Nephron (organoid): Measurements from ENCODE around the gene APPL1.

Experiments used
- H3K27ac Mint-ChIP-seq, 3 experiments: 2 replicates each; pipeline ENCODE4 v1.8.0; 2020; ENCODE audit warnings: mixed read lengths in 3 of 3, mild to moderate bottlenecking in 2 of 3, moderate library complexity in 1 of 3
- H3K27me3 Mint-ChIP-seq: 2 replicates; pipeline ENCODE4 v1.8.0; 2021; ENCODE audit warnings: low read depth, mild to moderate bottlenecking, moderate library complexity, mixed read lengths
- H3K36me3 Mint-ChIP-seq: 2 replicates; pipeline ENCODE4 v1.8.0; 2020; ENCODE audit warnings: low read depth, mixed read lengths
- H3K4me1 Mint-ChIP-seq: 2 replicates; pipeline ENCODE4 v1.8.0; 2020; ENCODE audit warnings: mixed read lengths
- H3K4me3 Mint-ChIP-seq, 3 experiments: 2 replicates each; pipeline ENCODE4 v1.8.0; 2020; ENCODE audit warnings: mild to moderate bottlenecking in 3 of 3, mixed read lengths in 3 of 3, moderate library complexity in 2 of 3
- H3K9me3 Mint-ChIP-seq: 2 replicates; pipeline ENCODE4 v1.8.0; 2020; ENCODE audit warnings: mixed read lengths
- TF ChIP-seq, protein P1 (sequence below), 3 experiments: fragments of 200-600 bp; sonication (generic); IDR thresholded peaks; one replicate each; pipeline ENCODE4 v1.5.0; 2021; ENCODE audit warnings: antibody characterized with exemption in 3 of 3; ENCODE audit not compliant: unreplicated experiment in 3 of 3

Gene APPL1

GRCh38 chr3:57227204-57227929 is at the start of gene APPL1:
Gene APPL1 (plus strand): TSS chr3:57227729. CDS start chr3:57227884, 155 bp downstream.
- TF ChIP-seq, protein P1, sequence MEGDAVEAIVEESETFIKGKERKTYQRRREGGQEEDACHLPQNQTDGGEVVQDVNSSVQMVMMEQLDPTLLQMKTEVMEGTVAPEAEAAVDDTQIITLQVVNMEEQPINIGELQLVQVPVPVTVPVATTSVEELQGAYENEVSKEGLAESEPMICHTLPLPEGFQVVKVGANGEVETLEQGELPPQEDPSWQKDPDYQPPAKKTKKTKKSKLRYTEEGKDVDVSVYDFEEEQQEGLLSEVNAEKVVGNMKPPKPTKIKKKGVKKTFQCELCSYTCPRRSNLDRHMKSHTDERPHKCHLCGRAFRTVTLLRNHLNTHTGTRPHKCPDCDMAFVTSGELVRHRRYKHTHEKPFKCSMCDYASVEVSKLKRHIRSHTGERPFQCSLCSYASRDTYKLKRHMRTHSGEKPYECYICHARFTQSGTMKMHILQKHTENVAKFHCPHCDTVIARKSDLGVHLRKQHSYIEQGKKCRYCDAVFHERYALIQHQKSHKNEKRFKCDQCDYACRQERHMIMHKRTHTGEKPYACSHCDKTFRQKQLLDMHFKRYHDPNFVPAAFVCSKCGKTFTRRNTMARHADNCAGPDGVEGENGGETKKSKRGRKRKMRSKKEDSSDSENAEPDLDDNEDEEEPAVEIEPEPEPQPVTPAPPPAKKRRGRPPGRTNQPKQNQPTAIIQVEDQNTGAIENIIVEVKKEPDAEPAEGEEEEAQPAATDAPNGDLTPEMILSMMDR (IDR thresholded peaks at IDR 0.05; ENCODE audit: unreplicated experiment in 3 of 3), result no peak
- Mint-ChIP-seq H3K27ac (peak within 1 kb of the TSS; percentile 98 to 99 (median 98)), H3K9me3 (no peaks in the 10 kb centered on the region), H3K4me3 (peak within 1 kb of the TSS; percentile 92 to 97 (median 96)), H3K36me3 (no peaks in the 10 kb centered on the region), H3K27me3 (no peaks in the 10 kb centered on the region), H3K4me1 (peaks cover 30% of the 10 kb centered on the region)

- H3K9me3 Mint-ChIP-seq, result no peaks in the 10 kb centered on the region
- TF ChIP-seq, protein P1 (IDR thresholded peaks at IDR 0.05; ENCODE audit: unreplicated experiment in 3 of 3), result peak; percentile 38 to 48 (median 40)
- peaks cover 19% of the 10 kb centered on the region for H3K4me1 Mint-ChIP-seq
- no peaks in the 10 kb centered on the region for H3K27me3 Mint-ChIP-seq
- no peak overlapping the region for H3K4me3 Mint-ChIP-seq
- peak overlapping the region; percentile 59 to 84 (median 59) for H3K27ac Mint-ChIP-seq
- H3K36me3 Mint-ChIP-seq, result no peaks in the 10 kb centered on the region
Measured at GRCh38 chr3:57179580-57180410, 47.7 kb upstream of the APPL1 start.

- H3K9me3 Mint-ChIP-seq, result no peaks in the 10 kb centered on the region
- no peak overlapping the region for H3K4me3 Mint-ChIP-seq
- H3K27me3 Mint-ChIP-seq, result peaks cover 4% of the 10 kb centered on the region
- H3K36me3 Mint-ChIP-seq, result no peaks in the 10 kb centered on the region
- peaks cover 27% of the 10 kb centered on the region for H3K4me1 Mint-ChIP-seq
- H3K27ac Mint-ChIP-seq, result peak overlapping the region; percentile 39 to 53 (median 53)
- TF ChIP-seq, protein P1 (IDR thresholded peaks at IDR 0.05; ENCODE audit: unreplicated experiment in 3 of 3), result no peak
Measured at GRCh38 chr3:57184526-57184925, 43.0 kb upstream of the APPL1 start.

DNA sequence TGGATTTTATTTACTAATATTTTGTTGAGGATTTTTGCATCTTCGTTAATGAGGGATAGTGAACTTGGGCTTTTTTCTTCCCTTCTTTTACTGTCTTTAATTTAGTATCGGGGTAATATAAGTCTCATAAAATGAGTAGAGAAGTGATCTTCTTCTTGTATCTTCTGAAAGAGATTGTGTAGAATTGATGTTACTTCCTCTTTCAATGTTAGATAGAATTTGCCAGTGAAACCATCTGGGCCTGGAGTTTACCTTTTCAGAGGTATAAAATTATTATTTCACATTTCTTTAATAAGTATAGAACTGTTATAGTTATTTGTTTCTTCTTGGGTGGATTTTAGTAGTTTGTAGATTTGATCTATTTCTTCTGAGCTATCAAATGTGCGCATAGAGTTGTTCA is 35.5 kb upstream of the APPL1 start:
- Mint-ChIP-seq H3K4me3 (no peak overlapping the region), H3K9me3 (no peaks in the 10 kb centered on the region), H3K36me3 (no peaks in the 10 kb centered on the region), H3K4me1 (no peaks in the 10 kb centered on the region), H3K27ac (no peak overlapping the region), H3K27me3 (no peaks in the 10 kb centered on the region)
- TF ChIP-seq, protein P1 (IDR thresholded peaks at IDR 0.05; ENCODE audit: unreplicated experiment in 3 of 3), result no peak

- no peak overlapping the region for H3K27ac Mint-ChIP-seq
- no peak overlapping the region for H3K4me3 Mint-ChIP-seq
- H3K36me3 Mint-ChIP-seq, result no peaks in the 10 kb centered on the region
- TF ChIP-seq, protein P1 (IDR thresholded peaks at IDR 0.05; ENCODE audit: unreplicated experiment in 3 of 3), result no peak
- no peaks in the 10 kb centered on the region for H3K4me1 Mint-ChIP-seq
- H3K9me3 Mint-ChIP-seq, result no peaks in the 10 kb centered on the region
- no peaks in the 10 kb centered on the region for H3K27me3 Mint-ChIP-seq
Measured at GRCh38 chr3:57194641-57195040, 32.9 kb upstream of the APPL1 start.
